GM23338 (cell line): Measurements from ENCODE around the gene CELSR1.

ENCODE experiments used
- CREB1 ChIP-seq: fragments of 250-450 bp; sonication (Bioruptor Pico); IDR thresholded peaks from 2 replicates; pipeline ENCODE4 v1.5.0; 2020; ENCODE audit warnings: low read depth, mild to moderate bottlenecking, moderate library complexity
- EZH2 ChIP-seq: fragments of 200-600 bp; sonication (generic); IDR thresholded peaks from one replicate; pipeline ENCODE4 v1.8.0; 2017; ENCODE audit warnings: antibody characterized with exemption, mild to moderate bottlenecking, low read depth; ENCODE audit not compliant: unreplicated experiment
- REST ChIP-seq: IDR thresholded peaks from one replicate; pipeline ENCODE4 v1.6.1; 2018; ENCODE audit warnings: antibody characterized with exemption; ENCODE audit not compliant: unreplicated experiment
- TF ChIP-seq, protein P1 (sequence below), 2 experiments: fragments of 200-600 bp in 1 of 2; sonication (generic) in 1 of 2; conservative IDR thresholded peaks; 2 replicates each; pipeline versions ENCODE4 v1.5.1 to v1.6.1; 2016 to 2017; ENCODE audit warnings: antibody characterized with exemption in 2 of 2, low read depth in 2 of 2, mild to moderate bottlenecking in 2 of 2, moderate library complexity in 1 of 2

DNA sequence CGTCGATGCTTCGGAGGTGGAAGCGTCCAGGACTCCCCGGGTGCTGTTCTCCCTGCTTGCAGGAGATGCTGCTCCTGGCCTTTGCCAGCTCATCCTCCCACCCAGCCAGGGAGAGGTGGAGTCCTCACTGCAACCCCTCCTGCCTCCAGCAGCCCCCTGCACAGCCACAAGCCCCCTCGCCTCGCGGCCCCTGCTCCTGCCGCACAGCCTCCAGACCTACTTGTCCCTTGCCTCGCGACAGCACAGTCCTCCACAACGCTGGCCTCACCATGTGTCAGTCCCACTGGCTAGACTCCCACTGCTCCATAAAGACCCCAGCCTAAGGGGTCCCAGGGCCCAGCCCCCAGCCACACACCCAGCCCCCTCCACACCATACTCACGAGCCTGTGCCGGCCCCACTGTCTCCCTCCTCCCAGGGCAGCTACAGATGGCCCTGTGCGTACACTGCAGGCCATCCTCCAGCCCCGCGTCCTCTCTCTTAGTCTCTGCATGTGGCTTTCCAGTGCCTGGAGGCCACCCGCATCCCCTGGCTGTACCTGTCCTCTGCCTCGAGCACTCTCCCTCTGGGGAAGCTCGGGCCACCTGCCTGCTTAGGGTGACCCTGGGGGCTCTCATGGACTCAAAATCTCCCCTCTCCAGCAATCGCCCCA is 91.5 kb downstream of the CELSR1 start:
- TF ChIP-seq REST (no peak), CREB1 (no peak), EZH2 (no peak)
- TF ChIP-seq, protein P1, sequence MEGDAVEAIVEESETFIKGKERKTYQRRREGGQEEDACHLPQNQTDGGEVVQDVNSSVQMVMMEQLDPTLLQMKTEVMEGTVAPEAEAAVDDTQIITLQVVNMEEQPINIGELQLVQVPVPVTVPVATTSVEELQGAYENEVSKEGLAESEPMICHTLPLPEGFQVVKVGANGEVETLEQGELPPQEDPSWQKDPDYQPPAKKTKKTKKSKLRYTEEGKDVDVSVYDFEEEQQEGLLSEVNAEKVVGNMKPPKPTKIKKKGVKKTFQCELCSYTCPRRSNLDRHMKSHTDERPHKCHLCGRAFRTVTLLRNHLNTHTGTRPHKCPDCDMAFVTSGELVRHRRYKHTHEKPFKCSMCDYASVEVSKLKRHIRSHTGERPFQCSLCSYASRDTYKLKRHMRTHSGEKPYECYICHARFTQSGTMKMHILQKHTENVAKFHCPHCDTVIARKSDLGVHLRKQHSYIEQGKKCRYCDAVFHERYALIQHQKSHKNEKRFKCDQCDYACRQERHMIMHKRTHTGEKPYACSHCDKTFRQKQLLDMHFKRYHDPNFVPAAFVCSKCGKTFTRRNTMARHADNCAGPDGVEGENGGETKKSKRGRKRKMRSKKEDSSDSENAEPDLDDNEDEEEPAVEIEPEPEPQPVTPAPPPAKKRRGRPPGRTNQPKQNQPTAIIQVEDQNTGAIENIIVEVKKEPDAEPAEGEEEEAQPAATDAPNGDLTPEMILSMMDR (conservative IDR thresholded peaks at IDR 0.05; ENCODE audit: low read depth in 2 of 2), result no peak
